Mesendoderm (in vitro differentiated cells): ENCODE data around the gene TTLL3.

Experiments
- DNase-seq: peaks from one replicate; pipeline ENCODE4 v3.0.0; 2013
- H2AK5ac ChIP-seq: 2 replicates; pipeline ENCODE4 v1.6.1; 2013; ENCODE audit warnings: low read length, inconsistent platforms
- H2BK120ac ChIP-seq: 2 replicates; pipeline ENCODE4 v1.6.1; 2013; ENCODE audit warnings: low read depth, mild to moderate bottlenecking, low read length, moderate library complexity, mixed read lengths
- H2BK15ac ChIP-seq: replicated peaks from 2 replicates; pipeline ENCODE4 v1.6.1; 2013; ENCODE audit warnings: low read depth, mild to moderate bottlenecking, moderate library complexity
- H2BK5ac ChIP-seq: 2 replicates; pipeline ENCODE4 v1.6.1; 2013; ENCODE audit warnings: low read length, inconsistent platforms
- H3K18ac ChIP-seq: 2 replicates; pipeline ENCODE4 v1.6.1; 2013; ENCODE audit warnings: mild to moderate bottlenecking, low read length, mixed read lengths
- H3K23ac ChIP-seq: one replicate; pipeline ENCODE4 v1.6.1; 2013; ENCODE audit warnings: low read length
- H3K27ac ChIP-seq: 2 replicates; pipeline ENCODE4 v1.5.1; 2013; ENCODE audit warnings: low read depth, mild to moderate bottlenecking, inconsistent platforms, low read length, moderate library complexity
- H3K27me3 ChIP-seq: 2 replicates; pipeline ENCODE4 v1.6.1; 2013; ENCODE audit warnings: low read length, control low read depth, mild to moderate bottlenecking, inconsistent platforms; ENCODE audit not compliant: insufficient read depth, poor library complexity
- H3K36me3 ChIP-seq: 2 replicates; pipeline ENCODE4 v1.6.1; 2013; ENCODE audit warnings: low read length, inconsistent platforms; ENCODE audit not compliant: control insufficient read depth, insufficient read depth
- H3K4ac ChIP-seq: one replicate; pipeline ENCODE4 v1.6.1; 2013; ENCODE audit warnings: low read depth, mild to moderate bottlenecking, low read length, moderate library complexity
- H3K4me1 ChIP-seq: 2 replicates; pipeline ENCODE4 v1.6.1; 2013; ENCODE audit warnings: low read depth, low read length, inconsistent platforms; ENCODE audit not compliant: control insufficient read depth
- H3K4me2 ChIP-seq: 2 replicates; pipeline ENCODE4 v1.6.1; 2013; ENCODE audit warnings: low read length
- H3K4me3 ChIP-seq: 2 replicates; pipeline ENCODE4 v1.5.1; 2013; ENCODE audit warnings: mild to moderate bottlenecking, low read length
- H3K56ac ChIP-seq: one replicate; pipeline ENCODE4 v1.6.1; 2013; ENCODE audit warnings: low read length
- H3K79me1 ChIP-seq: 2 replicates; pipeline ENCODE4 v1.6.1; 2013; ENCODE audit warnings: low read length, inconsistent platforms
- H3K79me2 ChIP-seq: 2 replicates; pipeline ENCODE4 v1.6.1; 2013; ENCODE audit warnings: mild to moderate bottlenecking, low read length; ENCODE audit not compliant: control insufficient read depth, insufficient read depth
- H3K9ac ChIP-seq: 2 replicates; pipeline ENCODE4 v1.6.1; 2013; ENCODE audit warnings: low read length, inconsistent platforms
- H4K5ac ChIP-seq: one replicate; pipeline ENCODE4 v1.6.1; 2013; ENCODE audit warnings: low read length
- H4K8ac ChIP-seq: one replicate; pipeline ENCODE4 v1.6.1; 2013; ENCODE audit warnings: low read depth, mild to moderate bottlenecking, control low read depth, low read length, moderate library complexity
- WGBS: extraction: QIAGEN DNeasy Blood & Tissue Kit; methylation state at CpG from one replicate; pipeline ENCODE4 v1.1.7; 2013; ENCODE audit warnings: low lambda C conversion rate, missing lambda C conversion rate; ENCODE audit not compliant: insufficient coverage; ENCODE audit errors: extremely low coverage; 5-methylcytosine and 5-hydroxymethylcytosine counted together

Gene TTLL3

DNA sequence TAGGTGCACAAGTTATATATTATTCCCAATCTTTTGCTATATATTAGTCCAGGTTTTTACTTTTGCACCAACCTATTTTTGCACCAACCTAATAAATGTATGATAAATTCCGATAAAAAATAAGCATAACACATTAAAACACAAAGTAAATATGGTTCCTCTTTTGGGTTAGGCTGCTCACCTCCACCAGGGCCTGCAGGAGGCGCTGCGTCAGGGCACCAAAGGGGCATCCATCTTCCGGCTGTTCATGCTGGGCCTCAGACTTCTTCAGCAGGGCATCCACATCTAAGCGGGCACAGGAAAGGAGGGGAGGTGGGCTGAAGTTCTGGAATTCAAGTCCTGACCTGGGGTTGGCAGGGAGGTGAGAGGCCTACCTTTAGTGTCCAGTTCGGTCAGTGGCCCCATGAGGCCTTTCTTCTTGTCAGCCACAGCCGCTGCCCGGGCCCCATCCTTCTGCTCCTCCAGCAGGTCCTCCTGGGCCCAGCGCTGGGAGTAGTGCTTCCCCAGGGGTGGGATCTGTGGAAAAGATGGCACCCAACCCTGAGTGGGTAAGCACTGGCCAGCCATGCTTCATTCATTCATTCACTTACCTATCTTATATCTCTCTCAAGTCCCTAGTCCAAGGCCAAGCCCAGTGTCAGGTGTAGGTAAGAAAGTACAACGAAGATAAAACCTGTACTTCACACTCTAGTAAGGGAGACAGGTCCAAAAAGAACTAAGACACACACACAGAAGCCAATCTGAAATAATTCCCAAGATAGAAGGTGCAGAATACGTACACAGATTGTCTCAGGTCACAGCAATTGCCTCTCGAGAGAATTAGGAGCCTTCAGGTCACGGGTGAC, 23.0 kb upstream of the TTLL3 start:
- no peak overlapping the region for H3K18ac ChIP-seq
- H3K79me1 ChIP-seq, result peaks cover 10% of the 10 kb centered on the region
- H4K8ac ChIP-seq, result no peak overlapping the region
- H3K4me1 ChIP-seq, result peaks cover 4% of the 10 kb centered on the region
- no peak overlapping the region for H3K4me3 ChIP-seq
- no peak overlapping the region for H3K27ac ChIP-seq
- no peaks in the 10 kb centered on the region for H3K27me3 ChIP-seq
- no peak overlapping the region for H2BK5ac ChIP-seq
- H2BK15ac ChIP-seq, result no peak overlapping the region
- no peak overlapping the region for H3K23ac ChIP-seq
- no peak overlapping the region for H3K9ac ChIP-seq
- WGBS, result no CpG with 5 or more reads among the region's 13 CpGs
- H3K36me3 ChIP-seq, result peaks cover 12% of the 10 kb centered on the region
- H4K5ac ChIP-seq, result no peak overlapping the region
- no peak overlapping the region for H3K56ac ChIP-seq
- no peak for DNase-seq
- H3K4ac ChIP-seq, result no peak overlapping the region
- H2BK120ac ChIP-seq, result no peak overlapping the region
- no peak overlapping the region for H3K4me2 ChIP-seq
- H3K79me2 ChIP-seq, result peaks cover 3% of the 10 kb centered on the region
- H2AK5ac ChIP-seq, result no peak overlapping the region

GRCh38 chr3:9787714-9788113, 22.3 kb upstream of the TTLL3 start:
- H3K4me3 ChIP-seq, result no peak overlapping the region
- H3K36me3 ChIP-seq, result peaks cover 11% of the 10 kb centered on the region
- no CpG with 5 or more reads among the region's 6 CpGs for WGBS

DNA sequence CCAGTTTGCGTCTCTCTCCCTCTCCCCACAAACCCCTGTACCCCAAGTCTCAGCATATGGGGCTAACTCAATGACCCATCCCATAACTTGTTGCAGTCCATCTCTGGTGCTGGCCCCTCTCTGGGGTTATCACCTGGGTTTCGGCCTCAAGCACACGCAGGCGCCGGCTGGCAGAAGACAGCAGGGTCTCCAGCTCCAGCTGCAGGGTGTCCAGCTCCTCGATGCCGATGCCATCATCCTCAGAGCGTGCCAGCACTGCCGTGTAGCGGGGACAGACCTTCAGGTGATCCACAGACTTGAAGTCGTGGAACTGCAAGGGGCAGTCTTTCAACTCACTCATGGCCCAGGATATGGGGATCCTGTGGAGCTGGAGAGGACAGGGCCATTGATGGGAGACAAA, 18.9 kb upstream of the TTLL3 start:
- Histone ChIP-seq H3K27ac (no peak overlapping the region), H4K8ac (no peak overlapping the region), H3K23ac (no peak overlapping the region), H3K56ac (peak overlapping the region; percentile 37), H4K5ac (no peak overlapping the region), H2AK5ac (no peak overlapping the region), H3K4ac (no peak overlapping the region), H3K4me1 (peaks cover 4% of the 10 kb centered on the region), H3K18ac (no peak overlapping the region), H3K36me3 (peaks cover 6% of the 10 kb centered on the region), H3K79me2 (peaks cover 24% of the 10 kb centered on the region), H3K4me3 (no peak overlapping the region), H2BK15ac (no peak overlapping the region), H3K9ac (peak overlapping the region; percentile 81), H3K27me3 (no peaks in the 10 kb centered on the region), H2BK5ac (no peak overlapping the region), H3K79me1 (peaks cover 20% of the 10 kb centered on the region), H2BK120ac (no peak overlapping the region), H3K4me2 (no peak overlapping the region)
- no CpG with 5 or more reads among the region's 11 CpGs for WGBS
- DNase-seq, result no peak

More at GRCh38 chr3:9787714-9788113, 22.3 kb upstream of the TTLL3 start:
- Histone ChIP-seq H3K27me3 (no peaks in the 10 kb centered on the region), H3K18ac (no peak overlapping the region), H3K56ac (no peak overlapping the region), H3K27ac (no peak overlapping the region), H2BK5ac (no peak overlapping the region), H3K23ac (no peak overlapping the region), H2BK15ac (no peak overlapping the region), H3K4ac (no peak overlapping the region), H2AK5ac (no peak overlapping the region), H3K79me2 (peaks cover 3% of the 10 kb centered on the region), H3K9ac (no peak overlapping the region), H3K79me1 (peaks cover 10% of the 10 kb centered on the region), H3K4me2 (no peak overlapping the region), H4K5ac (no peak overlapping the region), H3K4me1 (peaks cover 4% of the 10 kb centered on the region), H4K8ac (no peak overlapping the region), H2BK120ac (no peak overlapping the region)
- DNase-seq, result no peak

DNA sequence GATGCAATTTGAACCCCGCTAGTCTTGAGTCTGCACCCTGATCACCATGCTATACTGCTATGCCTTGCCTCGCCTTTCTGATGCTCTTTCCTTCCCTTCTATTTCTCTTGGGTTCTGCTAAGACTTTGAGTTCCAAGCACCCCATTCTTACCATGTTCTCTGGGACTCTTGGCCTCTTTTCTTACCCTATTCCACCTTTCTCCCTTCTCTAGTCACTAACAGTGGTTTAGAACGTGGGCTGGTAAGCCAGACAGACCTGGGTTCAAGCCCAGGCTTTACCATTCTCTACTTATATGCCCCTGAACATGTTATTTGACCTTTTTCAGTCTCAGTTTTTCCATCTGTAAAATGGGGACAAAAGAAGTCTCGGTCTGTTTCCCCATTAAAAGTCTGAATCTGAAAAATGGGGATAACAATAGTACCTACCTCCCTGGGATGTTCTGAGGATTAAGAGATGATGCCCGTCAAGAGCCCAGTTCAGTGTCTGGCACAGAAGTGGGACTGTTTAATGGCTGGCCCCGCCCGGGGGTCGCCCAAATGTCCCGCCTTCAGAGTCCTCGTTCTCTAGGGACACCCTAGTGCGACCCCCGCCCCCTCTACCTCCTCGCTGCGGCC, 18.2 kb upstream of the TTLL3 start:
- Histone ChIP-seq H3K18ac (peak overlapping the region; percentile 94), H4K8ac (peak overlapping the region; percentile 97), H2BK5ac (no peak overlapping the region), H3K79me1 (peaks cover 21% of the 10 kb centered on the region), H3K23ac (no peak overlapping the region), H2AK5ac (peak overlapping the region; percentile 75), H3K27me3 (no peaks in the 10 kb centered on the region), H3K4me3 (peak overlapping the region; percentile 67), H3K4me2 (peak overlapping the region; percentile 80), H2BK15ac (no peak overlapping the region), H3K56ac (peak overlapping the region; percentile 84), H3K79me2 (peaks cover 24% of the 10 kb centered on the region), H3K27ac (peak overlapping the region; percentile 94), H2BK120ac (no peak overlapping the region), H3K9ac (peak overlapping the region; percentile 81), H3K4ac (no peak overlapping the region), H3K36me3 (peaks cover 4% of the 10 kb centered on the region), H3K4me1 (peaks cover 4% of the 10 kb centered on the region), H4K5ac (peak overlapping the region; percentile 89)
- WGBS, result no CpG with 5 or more reads among the region's 14 CpGs
- no peak for DNase-seq

DNA sequence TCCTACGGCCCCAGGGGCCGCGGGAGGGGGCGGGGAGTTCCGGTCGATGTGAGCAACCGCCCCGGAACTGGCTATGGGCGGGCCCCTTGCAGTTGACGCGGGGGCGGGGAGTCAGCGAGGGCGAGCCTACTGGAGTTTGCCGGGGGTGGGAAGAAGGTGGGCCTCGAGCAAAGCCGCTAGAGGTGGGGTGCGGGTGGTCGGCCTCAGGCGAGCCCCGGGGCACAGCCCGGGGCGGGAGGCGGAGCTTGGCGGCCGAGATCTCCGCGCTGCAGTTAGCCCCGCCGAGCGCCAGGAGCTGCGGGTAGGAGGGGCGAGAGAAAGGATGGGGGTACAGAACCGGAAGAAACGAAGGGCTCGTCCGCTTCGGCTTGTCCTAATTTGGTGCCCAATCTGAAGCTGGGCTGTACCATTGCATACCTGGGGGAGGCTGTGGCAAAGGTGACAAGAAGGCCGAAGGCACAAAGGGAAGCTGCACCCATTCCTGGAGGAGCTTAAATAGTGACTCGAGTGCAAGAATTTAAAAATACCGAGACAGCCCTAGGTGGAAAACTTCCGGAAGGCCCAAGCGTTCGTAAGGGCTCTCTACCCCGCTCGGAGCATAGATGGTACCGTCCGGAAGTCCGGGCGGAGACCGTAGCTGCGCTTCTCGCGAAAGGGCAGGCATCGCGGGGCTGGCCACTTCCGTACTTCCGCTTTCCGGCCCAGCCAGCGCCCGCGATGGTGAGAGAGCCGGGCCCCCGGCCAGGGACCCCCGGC, 17.5 kb upstream of the TTLL3 start, which contains the start of the genes ARPC4 and TADA3:
Gene ARPC4 (plus strand): TSS at position 678 of the 756 bp plus-strand sequence. CDS start 40 bp downstream, at position 718.
Gene TADA3 (minus strand): TSS at position 69 of the 756 bp plus-strand sequence. CDS start 1,007 bp downstream, outside the sequence.
- H3K36me3 ChIP-seq, result peaks cover 4% of the 10 kb centered on the region
- WGBS, result no CpG with 5 or more reads among the region's 65 CpGs

More for the DNA sequence above, 17.5 kb upstream of the TTLL3 start, which contains the start of the genes ARPC4 and TADA3:
- H3K79me1 ChIP-seq, result peaks cover 24% of the 10 kb centered on the region
- peak within 1 kb of the TSS; percentile 94 for H3K27ac ChIP-seq
- peak; percentile 98 for DNase-seq
- H3K79me2 ChIP-seq, result peaks cover 24% of the 10 kb centered on the region
- H3K56ac ChIP-seq, result peak within 1 kb of the TSS; percentile 98
- H2AK5ac ChIP-seq, result peak within 1 kb of the TSS; percentile 75
- H3K9ac ChIP-seq, result peak within 1 kb of the TSS; percentile 98
- no peak within 1 kb of the TSS for H3K23ac ChIP-seq
- H4K5ac ChIP-seq, result peak within 1 kb of the TSS; percentile 92
- peak within 1 kb of the TSS; percentile 100 for H3K4me2 ChIP-seq
- H3K18ac ChIP-seq, result peak within 1 kb of the TSS; percentile 94
- peak within 1 kb of the TSS; percentile 96 for H2BK5ac ChIP-seq
- H2BK120ac ChIP-seq, result no peak within 1 kb of the TSS
- peak within 1 kb of the TSS; percentile 95 for H3K4ac ChIP-seq
- no peak within 1 kb of the TSS for H2BK15ac ChIP-seq
- peaks cover 4% of the 10 kb centered on the region for H3K4me1 ChIP-seq
- peak within 1 kb of the TSS; percentile 99 for H3K4me3 ChIP-seq
- peak within 1 kb of the TSS; percentile 97 for H4K8ac ChIP-seq
- no peaks in the 10 kb centered on the region for H3K27me3 ChIP-seq
